Measurements from ENCODE around the gene C9.

C9 gene

DNA sequence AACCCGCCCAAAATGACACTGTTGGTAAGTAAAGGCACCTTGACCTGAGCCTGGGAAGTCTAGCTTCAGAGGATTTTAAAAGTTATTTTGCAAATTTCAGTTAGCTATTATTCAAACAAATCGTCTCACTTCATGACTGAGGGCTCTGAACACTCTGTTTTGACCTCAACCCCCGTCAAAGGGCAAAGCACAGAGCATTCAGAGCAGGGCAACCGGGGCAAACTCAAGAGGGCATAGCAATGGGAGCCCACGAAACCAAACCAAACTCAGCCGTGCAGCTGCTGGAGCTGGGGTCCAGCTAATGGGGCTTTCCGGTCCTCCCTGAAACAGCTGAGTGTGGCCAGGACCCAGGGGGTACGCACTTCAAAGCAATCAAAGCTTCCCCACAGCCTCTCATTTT, 1.6 kb downstream of the C9 start:
- TF ChIP-seq, protein P1, sequence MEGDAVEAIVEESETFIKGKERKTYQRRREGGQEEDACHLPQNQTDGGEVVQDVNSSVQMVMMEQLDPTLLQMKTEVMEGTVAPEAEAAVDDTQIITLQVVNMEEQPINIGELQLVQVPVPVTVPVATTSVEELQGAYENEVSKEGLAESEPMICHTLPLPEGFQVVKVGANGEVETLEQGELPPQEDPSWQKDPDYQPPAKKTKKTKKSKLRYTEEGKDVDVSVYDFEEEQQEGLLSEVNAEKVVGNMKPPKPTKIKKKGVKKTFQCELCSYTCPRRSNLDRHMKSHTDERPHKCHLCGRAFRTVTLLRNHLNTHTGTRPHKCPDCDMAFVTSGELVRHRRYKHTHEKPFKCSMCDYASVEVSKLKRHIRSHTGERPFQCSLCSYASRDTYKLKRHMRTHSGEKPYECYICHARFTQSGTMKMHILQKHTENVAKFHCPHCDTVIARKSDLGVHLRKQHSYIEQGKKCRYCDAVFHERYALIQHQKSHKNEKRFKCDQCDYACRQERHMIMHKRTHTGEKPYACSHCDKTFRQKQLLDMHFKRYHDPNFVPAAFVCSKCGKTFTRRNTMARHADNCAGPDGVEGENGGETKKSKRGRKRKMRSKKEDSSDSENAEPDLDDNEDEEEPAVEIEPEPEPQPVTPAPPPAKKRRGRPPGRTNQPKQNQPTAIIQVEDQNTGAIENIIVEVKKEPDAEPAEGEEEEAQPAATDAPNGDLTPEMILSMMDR (IDR thresholded peaks at IDR 0.05; ENCODE audit: insufficient read depth, low read length, poor library complexity, severe bottlenecking) = no peak

DNA sequence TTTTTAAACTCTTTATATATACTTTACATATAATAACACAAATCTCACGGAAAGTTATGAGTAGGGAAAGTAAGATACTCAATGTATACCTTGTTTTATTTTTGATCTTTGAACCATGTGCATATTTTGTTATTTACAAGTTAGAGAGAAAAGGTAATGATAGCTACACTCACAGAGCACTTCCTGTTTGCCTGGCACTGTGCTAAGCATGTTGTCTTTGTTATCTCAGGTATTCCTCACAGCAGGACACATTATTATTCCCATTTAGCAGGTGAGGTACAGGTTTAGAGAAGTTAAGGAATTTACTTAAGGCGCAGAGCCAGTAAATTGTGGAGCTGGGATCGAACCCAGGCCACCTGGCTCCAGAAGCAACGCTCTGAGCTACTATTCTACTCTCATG, 3.0 kb downstream of the C9 start:
- Histone ChIP-seq H3K4me3 (replicated peaks; ENCODE audit: low read depth, low read length) (no peak overlapping the region), H3K27me3 (replicated peaks; ENCODE audit: control insufficient read depth, insufficient read depth, low read length) (no peaks in the 10 kb centered on the region), H3K36me3 (ENCODE audit: control insufficient read depth, insufficient read depth, low read length) (no peaks in the 10 kb centered on the region)
- DNase-seq (ENCODE audit: extremely low read depth, insufficient read length) = no peak
- TF ChIP-seq, protein P1 (IDR thresholded peaks at IDR 0.05; ENCODE audit: insufficient read depth, low read length, poor library complexity, severe bottlenecking) = no peak

More for the DNA sequence above, 1.6 kb downstream of the C9 start:
- H3K27me3 ChIP-seq (replicated peaks; ENCODE audit: control insufficient read depth, insufficient read depth, low read length) = no peaks in the 10 kb centered on the region
- DNase-seq (ENCODE audit: extremely low read depth, insufficient read length) = no peak
- H3K36me3 ChIP-seq (ENCODE audit: control insufficient read depth, insufficient read depth, low read length) = no peaks in the 10 kb centered on the region
- no peak overlapping the region for H3K4me3 ChIP-seq (replicated peaks; ENCODE audit: low read depth, low read length)

DNA sequence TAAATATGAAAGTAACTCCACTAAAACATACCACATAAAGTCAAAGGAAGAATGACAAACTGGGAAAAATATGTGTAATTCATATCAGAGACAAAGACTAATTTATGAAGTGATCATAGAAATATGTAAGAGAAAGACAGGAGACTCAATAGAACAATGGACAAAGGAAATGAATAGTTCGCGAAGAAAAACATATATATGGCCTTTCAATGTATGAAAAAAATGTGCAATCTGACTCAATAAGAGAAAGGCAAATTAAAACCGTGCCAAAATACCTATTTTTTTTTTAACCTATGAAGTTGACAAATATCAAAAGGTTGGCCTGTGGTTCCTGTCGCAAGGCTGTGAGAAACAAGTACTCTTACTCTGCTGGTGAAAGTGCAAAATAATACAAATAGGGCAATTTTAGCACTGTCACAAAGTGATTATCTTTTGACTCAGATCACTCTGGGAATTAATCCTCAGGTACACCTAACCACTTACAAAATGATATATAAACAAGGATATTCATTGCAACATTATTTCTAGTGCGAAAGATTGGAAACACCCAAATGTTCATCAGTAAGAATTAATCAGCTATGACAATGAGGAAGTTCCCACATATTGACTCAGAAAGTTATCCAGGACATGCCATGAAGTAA, 3.7 kb downstream of the C9 start:
- H3K27me3 ChIP-seq (replicated peaks; ENCODE audit: control insufficient read depth, insufficient read depth, low read length) = no peaks in the 10 kb centered on the region
- DNase-seq (ENCODE audit: extremely low read depth, insufficient read length) = peak; percentile 7
- TF ChIP-seq, protein P1 (IDR thresholded peaks at IDR 0.05; ENCODE audit: insufficient read depth, low read length, poor library complexity, severe bottlenecking) = no peak
- H3K4me3 ChIP-seq (replicated peaks; ENCODE audit: low read depth, low read length) = no peak overlapping the region
- no peaks in the 10 kb centered on the region for H3K36me3 ChIP-seq (ENCODE audit: control insufficient read depth, insufficient read depth, low read length)

DNA sequence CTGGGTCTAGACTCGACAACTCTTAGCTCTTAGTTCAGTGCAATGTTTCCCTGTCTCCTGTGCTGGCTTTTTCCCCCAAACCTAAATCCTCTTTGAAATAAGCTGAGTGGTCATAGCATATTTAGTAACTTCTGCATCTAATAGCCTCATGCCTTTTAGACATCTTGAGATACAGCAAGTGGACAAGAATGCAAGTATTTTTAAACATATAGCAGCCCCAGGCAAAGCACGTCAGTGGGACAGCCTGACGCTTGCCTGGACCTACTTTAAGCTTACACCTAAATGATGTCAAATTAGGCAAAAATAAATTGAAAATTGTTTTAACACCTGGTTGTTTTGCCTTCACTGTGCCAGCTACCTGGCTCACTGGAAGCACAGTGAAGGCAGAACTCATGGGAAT, 8.0 kb downstream of the C9 start:
- no peak for DNase-seq (ENCODE audit: extremely low read depth, insufficient read length)
- TF ChIP-seq, protein P1 (IDR thresholded peaks at IDR 0.05; ENCODE audit: insufficient read depth, low read length, poor library complexity, severe bottlenecking) = no peak
- Histone ChIP-seq H3K27me3 (replicated peaks; ENCODE audit: control insufficient read depth, insufficient read depth, low read length) (no peaks in the 10 kb centered on the region), H3K4me3 (replicated peaks; ENCODE audit: low read depth, low read length) (no peak overlapping the region), H3K36me3 (ENCODE audit: control insufficient read depth, insufficient read depth, low read length) (no peaks in the 10 kb centered on the region)

DNA sequence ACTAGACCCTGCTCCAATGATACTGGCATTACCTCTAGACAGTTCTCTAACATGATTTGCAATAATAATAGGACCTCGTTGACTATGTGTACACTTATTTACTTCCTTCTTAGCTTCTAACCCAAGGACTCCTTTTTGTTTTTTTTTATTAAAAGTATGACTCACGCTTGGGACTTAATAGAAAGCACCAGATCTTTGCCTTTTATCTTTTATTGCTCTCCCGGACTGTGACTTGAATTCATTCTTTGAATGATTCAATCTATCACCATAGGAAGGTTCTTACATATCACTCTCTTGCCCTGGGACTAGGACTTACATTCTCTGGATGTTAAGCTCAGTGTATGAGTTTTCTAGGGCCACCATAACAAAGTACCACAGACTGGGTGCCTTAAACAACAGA, 9.0 kb downstream of the C9 start:
- no peak for DNase-seq (ENCODE audit: extremely low read depth, insufficient read length)
- TF ChIP-seq, protein P1 (IDR thresholded peaks at IDR 0.05; ENCODE audit: insufficient read depth, low read length, poor library complexity, severe bottlenecking) = no peak
- Histone ChIP-seq H3K27me3 (replicated peaks; ENCODE audit: control insufficient read depth, insufficient read depth, low read length) (no peaks in the 10 kb centered on the region), H3K36me3 (ENCODE audit: control insufficient read depth, insufficient read depth, low read length) (no peaks in the 10 kb centered on the region), H3K4me3 (replicated peaks; ENCODE audit: low read depth, low read length) (no peak overlapping the region)

Data from GM06990 (cell line).